Testis (tissue), 2 donors: Measurements from ENCODE around the gene NDUFAF2.
"Not testable (repeated sequence)": the region's sequence is repeated elsewhere in the genome, so short reads cannot be mapped to it uniquely, and the experiment has no call there.

Experiments
- POLR2A ChIP-seq: fragments of 450-650 bp; IDR thresholded peaks from one replicate; pipeline ENCODE4 v1.6.1; 2017; ENCODE audit warnings: antibody characterized with exemption, mild to moderate bottlenecking, moderate library complexity
- TF ChIP-seq, protein P1 (sequence below), 3 experiments: fragments of 450-650 bp in 2 of 3; fragments of 200-600 bp in 1 of 3; sonication (generic) in 1 of 3; IDR thresholded peaks; one replicate each; pipeline ENCODE4 v1.5.1; 2016 to 2019; ENCODE audit warnings: antibody characterized with exemption in 3 of 3, mild to moderate bottlenecking in 2 of 3, moderate library complexity in 1 of 3

DNA sequence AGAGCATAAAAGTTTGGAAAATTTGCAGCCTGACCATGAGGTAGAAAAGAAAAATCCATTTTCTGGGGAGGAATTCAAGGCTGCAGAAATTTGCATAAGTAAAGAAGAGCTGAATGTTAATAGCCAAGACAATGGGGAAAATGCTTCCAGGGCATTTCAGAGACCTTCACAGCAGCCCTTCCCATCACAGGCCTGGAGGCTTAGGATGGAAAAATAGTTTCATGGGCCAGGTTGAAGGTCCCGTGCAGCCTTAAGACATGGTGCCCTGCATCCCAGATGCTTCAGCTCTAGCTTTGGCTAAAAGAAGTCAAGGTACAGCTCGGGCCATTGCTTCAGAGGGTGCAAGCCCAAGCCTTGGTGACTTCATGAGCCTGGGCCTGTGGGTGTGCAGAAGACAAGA, 242.8 kb downstream of the NDUFAF2 start:
- TF ChIP-seq, protein P1, sequence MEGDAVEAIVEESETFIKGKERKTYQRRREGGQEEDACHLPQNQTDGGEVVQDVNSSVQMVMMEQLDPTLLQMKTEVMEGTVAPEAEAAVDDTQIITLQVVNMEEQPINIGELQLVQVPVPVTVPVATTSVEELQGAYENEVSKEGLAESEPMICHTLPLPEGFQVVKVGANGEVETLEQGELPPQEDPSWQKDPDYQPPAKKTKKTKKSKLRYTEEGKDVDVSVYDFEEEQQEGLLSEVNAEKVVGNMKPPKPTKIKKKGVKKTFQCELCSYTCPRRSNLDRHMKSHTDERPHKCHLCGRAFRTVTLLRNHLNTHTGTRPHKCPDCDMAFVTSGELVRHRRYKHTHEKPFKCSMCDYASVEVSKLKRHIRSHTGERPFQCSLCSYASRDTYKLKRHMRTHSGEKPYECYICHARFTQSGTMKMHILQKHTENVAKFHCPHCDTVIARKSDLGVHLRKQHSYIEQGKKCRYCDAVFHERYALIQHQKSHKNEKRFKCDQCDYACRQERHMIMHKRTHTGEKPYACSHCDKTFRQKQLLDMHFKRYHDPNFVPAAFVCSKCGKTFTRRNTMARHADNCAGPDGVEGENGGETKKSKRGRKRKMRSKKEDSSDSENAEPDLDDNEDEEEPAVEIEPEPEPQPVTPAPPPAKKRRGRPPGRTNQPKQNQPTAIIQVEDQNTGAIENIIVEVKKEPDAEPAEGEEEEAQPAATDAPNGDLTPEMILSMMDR (IDR thresholded peaks at IDR 0.05): not testable (repeated sequence)
- TF ChIP-seq POLR2A: not testable (repeated sequence)
